ENCODE measurements around the gene FILIP1.

Gene FILIP1

GRCh38 chr6:75282706-75283105 lies 210.9 kb downstream of the FILIP1 start:
- no peak for FAIRE-seq
- DNase-seq (ENCODE audit: extremely low spot score, insufficient read length, low read depth): no peak

GRCh38 chr6:75281653-75282052 lies 211.9 kb downstream of the FILIP1 start:
- DNase-seq (ENCODE audit: extremely low spot score, insufficient read length, low read depth): no peak
- FAIRE-seq: peak; percentile 71

GRCh38 chr6:75280131-75280855 lies 213.3 kb downstream of the FILIP1 start:
- FAIRE-seq (no peak), DNase-seq (ENCODE audit: extremely low spot score, insufficient read length, low read depth) (no peak)

- FAIRE-seq (peak; percentile 9), DNase-seq (ENCODE audit: extremely low spot score, insufficient read length, low read depth) (no peak)
Observed at GRCh38 chr6:75279418-75279817, 214.2 kb downstream of the FILIP1 start.

- no peak for FAIRE-seq
- no peak for DNase-seq (ENCODE audit: extremely low spot score, insufficient read length, low read depth)
Observed at GRCh38 chr6:75278474-75279077, 215.0 kb downstream of the FILIP1 start.

GRCh38 chr6:75275067-75275466 lies 218.5 kb downstream of the FILIP1 start:
- DNase-seq (ENCODE audit: extremely low spot score, insufficient read length, low read depth) (no peak), FAIRE-seq (no peak)

- DNase-seq (ENCODE audit: extremely low spot score, insufficient read length, low read depth): no peak
- no peak for FAIRE-seq
Observed at GRCh38 chr6:75273009-75273408, 220.6 kb downstream of the FILIP1 start.

GRCh38 chr6:75272145-75272840 lies 221.3 kb downstream of the FILIP1 start:
- DNase-seq (ENCODE audit: extremely low spot score, insufficient read length, low read depth): no peak

GRCh38 chr6:75268988-75269354 lies 224.6 kb downstream of the FILIP1 start:
- no peak for FAIRE-seq
- DNase-seq (ENCODE audit: extremely low spot score, insufficient read length, low read depth): no peak

More at GRCh38 chr6:75272145-75272840, 221.3 kb downstream of the FILIP1 start:
- FAIRE-seq: no peak

GRCh38 chr6:75268121-75268987 lies 225.2 kb downstream of the FILIP1 start:
- FAIRE-seq: peak; percentile 44
- no peak for DNase-seq (ENCODE audit: extremely low spot score, insufficient read length, low read depth)

- FAIRE-seq (peak; percentile 44), DNase-seq (ENCODE audit: extremely low spot score, insufficient read length, low read depth) (no peak)
Observed at GRCh38 chr6:75267461-75267860, 226.1 kb downstream of the FILIP1 start.

- DNase-seq (ENCODE audit: extremely low spot score, insufficient read length, low read depth) (no peak), FAIRE-seq (peak; percentile 85)
Observed at GRCh38 chr6:75266716-75267291, 226.8 kb downstream of the FILIP1 start.

- DNase-seq (ENCODE audit: extremely low spot score, insufficient read length, low read depth): no peak
- no peak for FAIRE-seq
Observed at GRCh38 chr6:75263401-75263750, 230.2 kb downstream of the FILIP1 start.

- FAIRE-seq (no peak), DNase-seq (ENCODE audit: extremely low spot score, insufficient read length, low read depth) (no peak)
Observed at GRCh38 chr6:75262716-75263400, 230.7 kb downstream of the FILIP1 start.

GRCh38 chr6:75261299-75261698 lies 232.3 kb downstream of the FILIP1 start:
- DNase-seq (ENCODE audit: extremely low spot score, insufficient read length, low read depth) (no peak), FAIRE-seq (no peak)

GRCh38 chr6:75257343-75258087 lies 236.1 kb downstream of the FILIP1 start:
- FAIRE-seq: no peak
- DNase-seq (ENCODE audit: extremely low spot score, insufficient read length, low read depth): no peak

- peak; percentile 31 for FAIRE-seq
Observed at GRCh38 chr6:75250552-75250951, 243.0 kb downstream of the FILIP1 start.

GRCh38 chr6:75249837-75250236 lies 243.8 kb downstream of the FILIP1 start:
- FAIRE-seq: no peak
- DNase-seq (ENCODE audit: extremely low spot score, insufficient read length, low read depth): no peak

More at GRCh38 chr6:75250552-75250951, 243.0 kb downstream of the FILIP1 start:
- no peak for DNase-seq (ENCODE audit: extremely low spot score, insufficient read length, low read depth)

GRCh38 chr6:75246386-75246785 lies 247.2 kb downstream of the FILIP1 start:
- FAIRE-seq (no peak), DNase-seq (ENCODE audit: extremely low spot score, insufficient read length, low read depth) (no peak)

Measured in GM18507 (cell line).